SH-SY5Y (cell line): ENCODE results near the gene VPS4A.

ENCODE experiments used
- GATA2 ChIP-seq: IDR thresholded peaks from 2 replicates; pipeline ENCODE4 v1.6.1; 2011; ENCODE audit warnings: mild to moderate bottlenecking, low read depth, low read length
- GATA3 ChIP-seq: IDR thresholded peaks from 2 replicates; pipeline ENCODE4 v1.6.1; 2011; ENCODE audit warnings: low read depth, mild to moderate bottlenecking, low read length, moderate library complexity

The VPS4A gene

GRCh38 chr16:69310653-69311532 is at the start of gene VPS4A:
VPS4A (plus strand) TSS chr16:69311350; CDS start chr16:69311512, 162 bp downstream.
- TF ChIP-seq GATA2 (no peak), GATA3 (no peak)

DNA sequence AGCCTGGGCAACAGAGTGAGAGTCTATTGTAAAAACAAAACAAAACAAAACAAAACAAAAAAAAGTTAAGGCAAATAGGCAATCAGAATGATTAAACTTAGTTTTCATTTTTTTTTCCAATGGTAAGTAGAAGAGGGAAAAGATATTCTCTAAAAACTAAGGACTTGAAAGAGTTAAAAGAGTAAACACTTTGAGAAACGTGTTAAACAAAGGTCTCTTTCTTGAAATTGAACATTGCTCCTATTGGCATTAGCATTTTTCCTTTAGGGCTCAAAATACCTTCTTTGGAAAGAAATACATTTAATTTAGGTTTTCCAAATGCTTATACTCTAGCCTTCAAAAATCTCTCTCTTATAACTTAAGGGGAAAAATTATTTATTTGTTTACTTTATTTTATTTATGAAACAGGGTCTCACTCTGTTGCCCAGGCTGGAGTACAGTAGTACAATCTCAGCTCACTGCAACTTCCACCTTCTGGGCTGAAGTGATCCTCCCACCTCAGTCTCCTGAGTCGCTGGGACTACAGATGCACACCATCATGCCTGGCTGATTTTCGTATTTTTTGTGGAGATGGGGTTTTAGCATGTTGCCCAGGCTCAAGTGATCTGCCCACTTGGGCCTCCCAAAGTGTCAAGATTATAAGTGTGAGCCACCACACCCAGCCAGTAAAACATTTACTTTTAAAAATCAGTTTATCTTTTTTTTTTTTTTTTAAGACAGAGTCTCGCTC is 44.7 kb upstream of the VPS4A start:
- no peak for TF ChIP-seq GATA2
- TF ChIP-seq GATA3: no peak

GRCh38 chr16:69267633-69268032 is 43.5 kb upstream of the VPS4A start:
- no peak for TF ChIP-seq GATA2
- TF ChIP-seq GATA3: no peak

- TF ChIP-seq GATA3 (no peak), GATA2 (no peak)
Observed at GRCh38 chr16:69270395-69270794, 40.8 kb upstream of the VPS4A start.

DNA sequence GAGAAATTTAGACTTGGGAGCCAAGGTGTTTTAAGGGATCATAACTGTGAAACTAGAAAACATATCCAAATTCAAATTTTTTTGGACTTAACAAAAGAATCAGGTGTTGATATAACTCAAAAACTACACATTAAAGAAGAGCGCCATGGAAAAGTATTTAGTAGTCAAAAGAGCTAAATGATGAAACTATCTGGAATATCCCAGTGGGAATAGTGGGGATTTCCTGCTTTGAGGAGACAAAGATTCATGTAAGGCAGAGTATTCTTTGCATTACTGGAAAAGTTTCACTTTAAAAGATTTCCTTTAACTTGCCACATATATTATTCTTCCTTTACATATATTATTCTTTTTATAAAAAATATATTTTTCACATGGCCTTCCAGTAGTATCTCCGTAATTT is 40.3 kb upstream of the VPS4A start:
- no peak for TF ChIP-seq GATA3
- TF ChIP-seq GATA2: no peak

GRCh38 chr16:69273009-69273408 is 38.1 kb upstream of the VPS4A start:
- TF ChIP-seq GATA3 (no peak), GATA2 (no peak)

GRCh38 chr16:69274699-69275235 is 36.4 kb upstream of the VPS4A start:
- no peak for TF ChIP-seq GATA2
- TF ChIP-seq GATA3: no peak

GRCh38 chr16:69276148-69277115 is 34.7 kb upstream of the VPS4A start:
- TF ChIP-seq GATA3 (no peak), GATA2 (no peak)

DNA sequence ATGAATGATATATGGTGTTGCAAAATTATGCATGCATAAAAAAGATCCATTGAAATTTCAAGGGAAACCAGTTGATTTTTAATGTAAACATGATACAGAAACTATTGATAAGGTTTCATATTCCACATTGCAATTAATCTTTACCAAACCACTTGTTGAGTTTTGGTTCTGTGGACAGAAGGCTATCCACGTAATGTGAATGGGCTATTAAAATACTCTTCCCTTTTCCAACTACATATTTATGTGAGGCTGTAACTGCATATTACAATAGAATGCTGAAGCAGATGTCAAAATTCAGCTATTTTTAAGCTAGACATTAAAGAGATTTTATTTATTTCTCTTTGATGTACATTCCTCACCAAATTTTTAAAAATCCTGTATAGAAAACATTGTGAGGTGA is 33.7 kb upstream of the VPS4A start:
- TF ChIP-seq GATA2: no peak
- TF ChIP-seq GATA3: no peak

GRCh38 chr16:69283851-69284250 is 27.3 kb upstream of the VPS4A start:
- no peak for TF ChIP-seq GATA3
- no peak for TF ChIP-seq GATA2

DNA sequence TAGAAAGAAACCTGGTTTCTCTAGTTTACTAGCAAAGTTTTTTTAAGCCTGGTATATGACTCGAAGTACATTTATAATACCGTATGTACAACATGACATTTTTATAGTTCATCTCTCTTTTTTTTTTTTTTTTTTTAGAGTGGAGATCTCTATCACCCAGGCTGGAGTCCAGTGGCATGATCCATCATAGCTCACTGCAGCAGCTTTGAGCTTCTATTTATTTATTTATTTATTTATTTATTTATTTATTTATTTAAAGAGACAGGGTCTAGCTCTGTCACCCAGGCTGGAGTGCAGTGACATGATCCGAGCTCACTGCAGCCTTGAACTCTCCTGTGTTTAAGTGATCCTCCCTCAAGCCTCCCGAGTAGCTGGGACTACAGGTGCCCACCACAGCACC is 25.9 kb upstream of the VPS4A start:
- no peak for TF ChIP-seq GATA2
- no peak for TF ChIP-seq GATA3

DNA sequence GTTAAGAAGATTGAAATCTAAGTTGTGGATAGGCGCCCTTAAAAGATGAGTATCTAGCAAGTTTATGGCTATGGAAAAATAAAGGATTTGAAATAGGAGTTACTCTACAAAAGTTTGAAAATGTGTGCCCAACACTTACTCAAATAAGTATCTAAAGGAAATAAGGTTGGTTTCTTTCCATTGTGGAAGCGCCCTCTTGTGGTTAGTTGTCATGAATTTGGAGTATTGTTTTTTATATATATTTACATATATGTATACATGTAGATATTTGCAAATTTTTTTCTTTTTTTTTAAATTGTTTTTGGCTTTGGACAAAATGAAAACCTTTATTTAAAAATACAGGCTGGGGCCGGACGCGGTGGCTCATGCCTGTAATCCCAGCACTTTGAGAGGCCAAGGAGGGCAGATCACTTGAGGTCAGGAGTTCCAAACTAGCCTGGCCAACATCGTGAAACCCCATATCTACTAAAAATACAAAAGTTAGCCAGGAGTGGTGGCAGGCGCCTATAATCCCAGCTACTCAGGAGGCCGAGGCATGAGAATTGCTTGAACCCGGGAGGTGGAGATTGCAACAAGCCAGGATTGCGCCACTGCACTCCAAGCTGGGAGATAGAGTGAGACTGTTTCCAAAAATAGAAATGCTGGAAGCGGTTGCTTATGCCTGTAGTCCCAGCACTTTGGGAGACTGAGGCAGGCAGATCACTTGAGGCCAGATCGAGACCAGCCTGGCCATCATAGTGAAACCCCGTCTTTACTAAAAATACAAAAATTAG is 24.0 kb upstream of the VPS4A start:
- no peak for TF ChIP-seq GATA3

GRCh38 chr16:69293401-69293800 is 17.7 kb upstream of the VPS4A start:
- TF ChIP-seq GATA2: no peak

- TF ChIP-seq GATA3: no peak
- TF ChIP-seq GATA2: no peak
Observed at GRCh38 chr16:69294051-69294450, 17.1 kb upstream of the VPS4A start.
